Neural cell (in vitro differentiated cells): ENCODE results near the gene ZNF135. TPM values are rescaled to one million over a fixed set of nuclear protein-coding genes. Genes with fewer than 3 reads are reported as not detected.

ENCODE experiments used
- H2AFZ ChIP-seq: fragments of 200-600, 300-800 bp; sonication (generic), shearing (Covaris generic); 2 replicates; pipeline ENCODE4 v1.6.0; 2014; ENCODE audit warnings: low read depth, mild to moderate bottlenecking, antibody characterized with exemption, low read length, moderate library complexity
- H3F3A ChIP-seq: fragments of 200-600 bp; shearing (Covaris generic); 2 replicates; pipeline ENCODE4 v1.6.1; 2016; ENCODE audit warnings: mild to moderate bottlenecking, moderate library complexity, mixed read lengths, antibody characterized with exemption, low read length; ENCODE audit not compliant: insufficient read depth, poor library complexity, severe bottlenecking
- H3K27ac ChIP-seq: fragments of 200-600, 300-800 bp; sonication (generic), shearing (Covaris generic); 2 replicates; pipeline ENCODE4 v1.5.1; 2014; ENCODE audit warnings: mild to moderate bottlenecking, low read length, moderate library complexity
- H3K27me3 ChIP-seq: fragments of 300-800, 200-600 bp; sonication (generic), shearing (Covaris generic); 2 replicates; pipeline ENCODE4 v1.6.0; 2014; ENCODE audit warnings: mild to moderate bottlenecking, low read depth, low read length, moderate library complexity; ENCODE audit not compliant: insufficient read depth
- H3K36me3 ChIP-seq: fragments of 300-800, 200-600 bp; sonication (generic), shearing (Covaris generic); 2 replicates; pipeline ENCODE4 v1.5.1; 2014; ENCODE audit warnings: mild to moderate bottlenecking, antibody characterized with exemption, low read length, moderate library complexity; ENCODE audit not compliant: insufficient read depth
- H3K4me2 ChIP-seq: fragments of 300-800, 200-600 bp; sonication (generic), shearing (Covaris generic); 2 replicates; pipeline ENCODE4 v1.6.0; 2014; ENCODE audit warnings: mild to moderate bottlenecking, low read length
- H3K4me3 ChIP-seq: fragments of 300-800, 200-600 bp; sonication (generic), shearing (Covaris generic); 2 replicates; pipeline ENCODE4 v1.5.1; 2014; ENCODE audit warnings: mild to moderate bottlenecking, low read length, moderate library complexity
- H3K79me2 ChIP-seq: fragments of 200-600 bp; shearing (Covaris generic); replicated peaks from 2 replicates; pipeline ENCODE4 v1.6.0; 2014; ENCODE audit warnings: mild to moderate bottlenecking, low read length, moderate library complexity; ENCODE audit not compliant: insufficient read depth
- H3K9ac ChIP-seq: fragments of 300-800, 200-600 bp; sonication (generic), shearing (Covaris generic); 2 replicates; pipeline ENCODE4 v1.6.1; 2016; ENCODE audit warnings: mild to moderate bottlenecking, low read length, mixed read lengths
- H3K9me2 ChIP-seq: fragments of 200-600 bp; shearing (Covaris generic); 2 replicates; pipeline ENCODE4 v1.6.1; 2016; ENCODE audit warnings: mild to moderate bottlenecking, low read length, mixed read lengths; ENCODE audit not compliant: insufficient read depth
- H3K9me3 ChIP-seq: fragments of 200-600, 300-800 bp; sonication (generic), shearing (Covaris generic); 2 replicates; pipeline ENCODE4 v1.6.1; 2016; ENCODE audit warnings: mild to moderate bottlenecking, mixed run types, low read length, moderate library complexity, mixed read lengths
- H4K20me1 ChIP-seq: fragments of 200-600 bp; shearing (Covaris generic); 2 replicates; pipeline ENCODE4 v1.6.1; 2016; ENCODE audit warnings: mild to moderate bottlenecking, mixed run types; ENCODE audit not compliant: insufficient read depth
- EP300 ChIP-seq: fragments of 450-650 bp; conservative IDR thresholded peaks from 2 replicates; pipeline ENCODE4 v1.6.1; 2014; ENCODE audit warnings: antibody characterized with exemption, mild to moderate bottlenecking, moderate library complexity; ENCODE audit not compliant: poor library complexity, severe bottlenecking
- EZH2 ChIP-seq: fragments of 200-600, 300-800 bp; shearing (Covaris generic), sonication (generic); IDR thresholded peaks from 2 replicates; pipeline ENCODE4 v1.6.1; 2014; ENCODE audit warnings: antibody characterized with exemption, low read length, borderline replicate concordance, mild to moderate bottlenecking; ENCODE audit not compliant: insufficient read depth, poor library complexity, severe bottlenecking
- POLR2AphosphoS5 ChIP-seq: IDR thresholded peaks from 2 replicates; pipeline ENCODE4 v1.6.1; 2012
- RAD21 ChIP-seq: fragments of 450-650 bp; conservative IDR thresholded peaks from 2 replicates; pipeline ENCODE4 v1.6.1; 2014; ENCODE audit warnings: antibody characterized with exemption, mild to moderate bottlenecking, moderate library complexity
- SMC3 ChIP-seq: fragments of 450-650 bp; conservative IDR thresholded peaks from 2 replicates; pipeline ENCODE4 v1.6.1; 2014; ENCODE audit warnings: antibody characterized with exemption, mild to moderate bottlenecking, moderate library complexity; ENCODE audit not compliant: poor library complexity
- TAF1 ChIP-seq: IDR thresholded peaks from 2 replicates; pipeline ENCODE4 v1.6.1; 2012; ENCODE audit warnings: low read depth
- polyA plus RNA-seq: library from polyadenylated mRNA; depleted of rRNA; stranded (reverse); fragments of >200 nt; gene quantifications from 2 replicates; pipeline ENCODE4 v1.2.3, GENCODE V29; 2014
- TF ChIP-seq, protein P1 (sequence below): IDR thresholded peaks from 2 replicates; pipeline ENCODE4 v1.6.1; 2012; ENCODE audit warnings: borderline replicate concordance
- TF ChIP-seq, protein P2 (sequence below): fragments of 450-650 bp; IDR thresholded peaks from 2 replicates; pipeline ENCODE4 v1.5.1; 2014; ENCODE audit warnings: antibody characterized with exemption, mild to moderate bottlenecking, moderate library complexity; ENCODE audit not compliant: poor library complexity, severe bottlenecking

Gene ZNF135
- polyA plus RNA-seq, 1 donor from 2014 or later = 13.7 TPM

DNA sequence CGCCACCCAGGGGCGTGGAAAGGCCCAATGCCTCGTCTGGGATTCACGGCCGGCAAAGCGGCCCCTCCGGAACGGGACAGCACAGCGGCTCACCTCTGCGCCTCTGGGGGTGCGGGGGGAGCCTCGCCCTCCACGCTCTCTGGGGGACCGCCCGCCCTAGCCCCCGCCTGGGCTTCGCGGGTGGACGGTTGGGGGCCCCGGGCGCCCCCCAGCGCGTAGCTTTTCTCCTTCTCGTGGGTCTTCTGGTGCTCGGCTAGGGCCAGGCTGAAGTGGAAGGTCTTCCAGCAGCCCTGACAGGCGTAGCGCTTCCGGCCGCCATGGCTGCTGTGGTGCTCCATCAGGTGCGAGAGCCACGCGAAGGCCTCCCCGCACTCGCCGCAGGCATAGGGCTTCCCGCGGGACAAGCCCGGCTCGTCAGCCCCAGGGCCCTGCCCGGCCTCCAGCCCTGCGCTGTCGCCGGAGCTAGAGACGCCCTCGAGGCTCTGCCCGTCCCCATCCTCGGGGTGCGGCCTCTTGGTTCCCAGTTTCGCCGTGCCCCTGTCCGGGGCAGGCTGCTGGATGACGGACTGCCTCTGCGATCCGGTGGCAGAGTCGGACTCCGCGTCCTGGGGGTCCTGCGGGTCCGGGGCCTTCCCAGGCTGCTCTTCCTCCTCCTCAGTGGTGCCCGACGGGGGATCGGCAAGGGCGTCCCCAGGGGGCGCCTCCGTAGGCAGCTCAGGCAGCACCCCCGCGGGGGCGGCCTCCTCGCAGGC lies 25.7 kb downstream of the ZNF135 start:
- Histone ChIP-seq H3K9me3 (peaks cover 24% of the 10 kb centered on the region), H3K4me2 (no peak overlapping the region), H3K27me3 (no peaks in the 10 kb centered on the region), H3K79me2 (no peaks in the 10 kb centered on the region), H3K36me3 (peaks cover 26% of the 10 kb centered on the region), H3F3A (no peaks in the 10 kb centered on the region), H3K9me2 (no peaks in the 10 kb centered on the region), H4K20me1 (no peaks in the 10 kb centered on the region), H2AFZ (no peak overlapping the region), H3K9ac (no peak overlapping the region), H3K4me3 (no peak overlapping the region), H3K27ac (no peak overlapping the region)
- TF ChIP-seq EP300 = no peak
- TF ChIP-seq RAD21 = no peak
- TF ChIP-seq, protein P1, sequence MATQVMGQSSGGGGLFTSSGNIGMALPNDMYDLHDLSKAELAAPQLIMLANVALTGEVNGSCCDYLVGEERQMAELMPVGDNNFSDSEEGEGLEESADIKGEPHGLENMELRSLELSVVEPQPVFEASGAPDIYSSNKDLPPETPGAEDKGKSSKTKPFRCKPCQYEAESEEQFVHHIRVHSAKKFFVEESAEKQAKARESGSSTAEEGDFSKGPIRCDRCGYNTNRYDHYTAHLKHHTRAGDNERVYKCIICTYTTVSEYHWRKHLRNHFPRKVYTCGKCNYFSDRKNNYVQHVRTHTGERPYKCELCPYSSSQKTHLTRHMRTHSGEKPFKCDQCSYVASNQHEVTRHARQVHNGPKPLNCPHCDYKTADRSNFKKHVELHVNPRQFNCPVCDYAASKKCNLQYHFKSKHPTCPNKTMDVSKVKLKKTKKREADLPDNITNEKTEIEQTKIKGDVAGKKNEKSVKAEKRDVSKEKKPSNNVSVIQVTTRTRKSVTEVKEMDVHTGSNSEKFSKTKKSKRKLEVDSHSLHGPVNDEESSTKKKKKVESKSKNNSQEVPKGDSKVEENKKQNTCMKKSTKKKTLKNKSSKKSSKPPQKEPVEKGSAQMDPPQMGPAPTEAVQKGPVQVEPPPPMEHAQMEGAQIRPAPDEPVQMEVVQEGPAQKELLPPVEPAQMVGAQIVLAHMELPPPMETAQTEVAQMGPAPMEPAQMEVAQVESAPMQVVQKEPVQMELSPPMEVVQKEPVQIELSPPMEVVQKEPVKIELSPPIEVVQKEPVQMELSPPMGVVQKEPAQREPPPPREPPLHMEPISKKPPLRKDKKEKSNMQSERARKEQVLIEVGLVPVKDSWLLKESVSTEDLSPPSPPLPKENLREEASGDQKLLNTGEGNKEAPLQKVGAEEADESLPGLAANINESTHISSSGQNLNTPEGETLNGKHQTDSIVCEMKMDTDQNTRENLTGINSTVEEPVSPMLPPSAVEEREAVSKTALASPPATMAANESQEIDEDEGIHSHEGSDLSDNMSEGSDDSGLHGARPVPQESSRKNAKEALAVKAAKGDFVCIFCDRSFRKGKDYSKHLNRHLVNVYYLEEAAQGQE = no peak
- no peak for TF ChIP-seq TAF1
- no peak for TF ChIP-seq SMC3
- no peak for TF ChIP-seq EZH2

GRCh38 chr19:58085348-58085875 lies 26.3 kb downstream of the ZNF135 start:
- Histone ChIP-seq H3K4me3 (no peak overlapping the region), H3K9me2 (no peaks in the 10 kb centered on the region), H3K27ac (no peak overlapping the region), H4K20me1 (no peaks in the 10 kb centered on the region), H3K4me2 (no peak overlapping the region), H2AFZ (no peak overlapping the region), H3K27me3 (no peaks in the 10 kb centered on the region), H3K9ac (no peak overlapping the region), H3K79me2 (no peaks in the 10 kb centered on the region), H3F3A (no peaks in the 10 kb centered on the region), H3K9me3 (peaks cover 29% of the 10 kb centered on the region), H3K36me3 (peaks cover 26% of the 10 kb centered on the region)
- TF ChIP-seq POLR2AphosphoS5 = no peak
- TF ChIP-seq, protein P1 = no peak
- no peak for TF ChIP-seq SMC3
- TF ChIP-seq EZH2 = no peak
- TF ChIP-seq, protein P2, sequence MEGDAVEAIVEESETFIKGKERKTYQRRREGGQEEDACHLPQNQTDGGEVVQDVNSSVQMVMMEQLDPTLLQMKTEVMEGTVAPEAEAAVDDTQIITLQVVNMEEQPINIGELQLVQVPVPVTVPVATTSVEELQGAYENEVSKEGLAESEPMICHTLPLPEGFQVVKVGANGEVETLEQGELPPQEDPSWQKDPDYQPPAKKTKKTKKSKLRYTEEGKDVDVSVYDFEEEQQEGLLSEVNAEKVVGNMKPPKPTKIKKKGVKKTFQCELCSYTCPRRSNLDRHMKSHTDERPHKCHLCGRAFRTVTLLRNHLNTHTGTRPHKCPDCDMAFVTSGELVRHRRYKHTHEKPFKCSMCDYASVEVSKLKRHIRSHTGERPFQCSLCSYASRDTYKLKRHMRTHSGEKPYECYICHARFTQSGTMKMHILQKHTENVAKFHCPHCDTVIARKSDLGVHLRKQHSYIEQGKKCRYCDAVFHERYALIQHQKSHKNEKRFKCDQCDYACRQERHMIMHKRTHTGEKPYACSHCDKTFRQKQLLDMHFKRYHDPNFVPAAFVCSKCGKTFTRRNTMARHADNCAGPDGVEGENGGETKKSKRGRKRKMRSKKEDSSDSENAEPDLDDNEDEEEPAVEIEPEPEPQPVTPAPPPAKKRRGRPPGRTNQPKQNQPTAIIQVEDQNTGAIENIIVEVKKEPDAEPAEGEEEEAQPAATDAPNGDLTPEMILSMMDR = no peak
- TF ChIP-seq RAD21 = no peak
- no peak for TF ChIP-seq EP300
